ENCODE results near the gene RNF32. TPM values are rescaled to one million over a fixed set of nuclear protein-coding genes. Genes with fewer than 3 reads are reported as not detected.

Gene RNF32
- total and polyA plus RNA-seq, 2 of the 13 experiments (the other 11 are each of a cell fraction or from before 2014, with no cell fraction given) = not detected

DNA sequence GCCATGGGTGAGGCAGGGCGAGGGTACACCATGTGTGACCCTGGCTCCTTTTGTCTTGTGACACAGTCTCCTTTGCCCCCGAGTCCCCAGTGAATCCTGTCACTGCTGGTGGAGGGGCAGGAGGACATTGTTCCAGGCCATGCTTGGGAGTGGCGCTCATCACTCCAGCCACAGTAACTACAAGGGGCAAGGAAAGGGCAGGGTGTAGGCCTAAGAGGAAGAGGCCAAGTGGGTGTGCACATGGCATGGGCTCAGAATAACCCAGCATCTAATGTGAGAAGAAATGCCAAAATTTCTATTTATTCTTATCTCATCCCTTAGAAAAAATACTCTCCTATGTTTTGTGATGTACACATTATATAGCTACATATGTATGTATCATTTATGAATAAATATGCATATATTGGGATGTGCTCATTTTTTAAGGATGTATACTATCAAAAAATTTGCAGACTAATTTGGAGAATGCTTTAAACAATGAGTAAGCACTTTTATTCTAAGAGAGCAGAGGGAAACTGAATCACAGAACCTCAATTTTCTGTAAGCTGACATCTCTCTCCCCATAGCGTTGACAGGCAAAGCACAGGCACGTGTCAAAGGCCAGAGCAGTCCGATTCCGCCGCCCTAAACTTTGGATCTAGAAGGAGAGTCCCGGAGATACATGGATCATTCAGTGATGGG lies 36.9 kb downstream of the RNF32 start:
- DNase-seq (ENCODE audit: low spot score) (no peak), ATAC-seq (no peak), FAIRE-seq (no peak)
- Histone ChIP-seq H3K27me3 (ENCODE audit: control insufficient read depth in 1 of 2, insufficient read depth in 2 of 2, low read length in 2 of 2) (no peaks in the 10 kb centered on the region), H2AFZ (ENCODE audit: low read length) (no peak overlapping the region), H3K4me2 (ENCODE audit: low read depth, low read length) (no peak overlapping the region), H4K20me1 (ENCODE audit: insufficient read depth, low read length) (no peaks in the 10 kb centered on the region), H3K4me3 (replicated peaks in 1 of 3; ENCODE audit: insufficient read depth in 1 of 3, low read depth in 2 of 3, low read length in 3 of 3) (no peak overlapping the region), H3K9me3 (ENCODE audit: low read length) (no peaks in the 10 kb centered on the region), H3K79me2 (ENCODE audit: insufficient read depth, low read length) (no peaks in the 10 kb centered on the region), H3K4me1 (ENCODE audit: insufficient read depth, low read length) (no peaks in the 10 kb centered on the region), H3K27ac (ENCODE audit: extremely low read length, insufficient read depth, low read length) (no peak overlapping the region), H3K9ac (ENCODE audit: insufficient read depth, low read depth, low read length) (no peak overlapping the region), H3K36me3 (replicated peaks in 1 of 2; ENCODE audit: control insufficient read depth in 1 of 2, insufficient read depth in 2 of 2, low read length in 2 of 2) (peaks cover 9 to 38% of the 10 kb centered on the region in 2 experiments)
- no TSS peak for BruUV-seq (replicated peaks)
- ChIA-PET CTCF (ENCODE audit: low intra/inter-chr PET ratio, low total read pairs) (no interaction called here), POLR2A (no interaction called here)
- 99% methylated on average over 8 of the region's 9 CpGs for WGBS (ENCODE audit: low lambda C conversion rate)
- no peak for TF ChIP-seq ZNF124 (CRISPR knock-in tag; IDR thresholded peaks at IDR 0.05)
- no peak for TF ChIP-seq GPN1 (CRISPR knock-in tag; IDR thresholded peaks at IDR 0.05; ENCODE audit: borderline replicate concordance)
- TF ChIP-seq, protein P1, sequence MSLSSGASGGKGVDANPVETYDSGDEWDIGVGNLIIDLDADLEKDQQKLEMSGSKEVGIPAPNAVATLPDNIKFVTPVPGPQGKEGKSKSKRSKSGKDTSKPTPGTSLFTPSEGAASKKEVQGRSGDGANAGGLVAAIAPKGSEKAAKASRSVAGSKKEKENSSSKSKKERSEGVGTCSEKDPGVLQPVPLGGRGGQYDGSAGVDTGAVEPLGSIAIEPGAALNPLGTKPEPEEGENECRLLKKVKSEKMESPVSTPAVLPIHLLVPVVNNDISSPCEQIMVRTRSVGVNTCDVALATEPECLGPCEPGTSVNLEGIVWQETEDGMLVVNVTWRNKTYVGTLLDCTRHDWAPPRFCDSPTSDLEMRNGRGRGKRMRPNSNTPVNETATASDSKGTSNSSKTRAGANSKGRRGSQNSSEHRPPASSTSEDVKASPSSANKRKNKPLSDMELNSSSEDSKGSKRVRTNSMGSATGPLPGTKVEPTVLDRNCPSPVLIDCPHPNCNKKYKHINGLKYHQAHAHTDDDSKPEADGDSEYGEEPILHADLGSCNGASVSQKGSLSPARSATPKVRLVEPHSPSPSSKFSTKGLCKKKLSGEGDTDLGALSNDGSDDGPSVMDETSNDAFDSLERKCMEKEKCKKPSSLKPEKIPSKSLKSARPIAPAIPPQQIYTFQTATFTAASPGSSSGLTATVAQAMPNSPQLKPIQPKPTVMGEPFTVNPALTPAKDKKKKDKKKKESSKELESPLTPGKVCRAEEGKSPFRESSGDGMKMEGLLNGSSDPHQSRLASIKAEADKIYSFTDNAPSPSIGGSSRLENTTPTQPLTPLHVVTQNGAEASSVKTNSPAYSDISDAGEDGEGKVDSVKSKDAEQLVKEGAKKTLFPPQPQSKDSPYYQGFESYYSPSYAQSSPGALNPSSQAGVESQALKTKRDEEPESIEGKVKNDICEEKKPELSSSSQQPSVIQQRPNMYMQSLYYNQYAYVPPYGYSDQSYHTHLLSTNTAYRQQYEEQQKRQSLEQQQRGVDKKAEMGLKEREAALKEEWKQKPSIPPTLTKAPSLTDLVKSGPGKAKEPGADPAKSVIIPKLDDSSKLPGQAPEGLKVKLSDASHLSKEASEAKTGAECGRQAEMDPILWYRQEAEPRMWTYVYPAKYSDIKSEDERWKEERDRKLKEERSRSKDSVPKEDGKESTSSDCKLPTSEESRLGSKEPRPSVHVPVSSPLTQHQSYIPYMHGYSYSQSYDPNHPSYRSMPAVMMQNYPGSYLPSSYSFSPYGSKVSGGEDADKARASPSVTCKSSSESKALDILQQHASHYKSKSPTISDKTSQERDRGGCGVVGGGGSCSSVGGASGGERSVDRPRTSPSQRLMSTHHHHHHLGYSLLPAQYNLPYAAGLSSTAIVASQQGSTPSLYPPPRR (CRISPR knock-in tag; IDR thresholded peaks at IDR 0.05; ENCODE audit: borderline replicate concordance) = no peak
- peak; percentile 21; the same call in 1 of the 2 replicates for TF ChIP-seq NFE2L2 (IDR thresholded peaks at IDR 0.05; ENCODE audit: low read length)
- intact Hi-C loops (cut with micrococcal nuclease; ENCODE audit: unreplicated experiment) (no loop called here), in situ Hi-C loops (cut with HindIII; ENCODE audit: extremely low pct_ligation_motif_present, low pct_unique_long_range_greater_than_20kb) (no loop called here)

Data from HepG2 (cell line).